GM21576 (cell line): ENCODE data around the gene CYP27A1.

Experiments
- ATAC-seq: cut with Tn5 transposase; IDR thresholded peaks from one replicate; pipeline ENCODE4 v1.9.1; 2021; ENCODE audit warnings: mild to moderate bottlenecking, moderate library complexity; ENCODE audit not compliant: unreplicated experiment

Gene CYP27A1

DNA sequence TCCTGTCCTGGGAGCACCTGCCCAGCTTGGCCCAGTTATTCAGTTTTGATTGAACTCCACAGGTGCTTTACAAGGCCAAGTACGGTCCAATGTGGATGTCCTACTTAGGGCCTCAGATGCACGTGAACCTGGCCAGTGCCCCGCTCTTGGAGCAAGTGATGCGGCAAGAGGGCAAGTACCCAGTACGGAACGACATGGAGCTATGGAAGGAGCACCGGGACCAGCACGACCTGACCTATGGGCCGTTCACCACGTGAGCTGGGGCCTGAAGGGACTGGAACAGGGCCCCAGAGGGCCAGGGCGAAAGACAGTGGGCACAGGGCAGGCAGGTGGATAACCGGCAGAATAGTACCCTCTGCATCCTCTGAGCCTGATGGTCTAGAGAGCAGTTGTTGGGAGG, 27.6 kb downstream of the CYP27A1 start:
- no peak for ATAC-seq

DNA sequence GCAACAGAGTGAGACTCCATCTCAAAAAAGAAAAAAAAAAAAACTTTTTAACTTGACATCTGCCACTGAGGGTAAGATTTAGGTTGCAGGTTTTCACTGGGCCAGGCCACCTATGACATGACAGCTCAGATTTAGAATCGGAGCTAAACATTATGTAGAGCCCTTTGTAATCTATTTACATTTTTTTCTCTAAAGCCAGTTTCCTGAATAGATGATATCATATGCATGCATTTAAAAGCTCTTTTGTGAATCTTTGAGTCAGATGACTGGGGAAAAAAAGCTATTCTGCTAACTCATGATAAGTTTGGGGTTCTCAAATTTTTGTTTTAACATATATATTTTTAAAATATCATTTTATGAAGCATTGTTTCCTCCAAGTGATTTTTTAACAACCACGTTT, 28.3 kb downstream of the CYP27A1 start:
- no peak for ATAC-seq

DNA sequence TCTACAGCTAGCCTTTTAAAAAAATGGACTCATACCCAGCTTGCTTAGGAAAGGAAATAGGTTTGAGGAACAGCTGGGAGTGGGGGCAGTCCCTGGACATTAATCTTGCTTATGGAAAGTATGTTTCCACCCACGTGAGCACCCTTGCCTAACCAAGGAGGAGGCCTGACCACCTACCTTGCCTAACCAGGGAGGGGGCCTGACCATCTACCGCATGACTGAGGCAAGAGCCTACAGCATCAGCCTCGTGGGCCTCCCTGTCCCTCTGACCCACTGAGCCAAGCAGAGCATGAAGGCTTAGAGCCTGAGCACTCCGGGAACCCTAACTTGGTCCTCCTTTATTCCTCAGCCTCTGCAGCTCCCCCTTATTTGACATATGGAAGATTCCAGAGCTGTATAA, 29.4 kb downstream of the CYP27A1 start:
- ATAC-seq = no peak

DNA sequence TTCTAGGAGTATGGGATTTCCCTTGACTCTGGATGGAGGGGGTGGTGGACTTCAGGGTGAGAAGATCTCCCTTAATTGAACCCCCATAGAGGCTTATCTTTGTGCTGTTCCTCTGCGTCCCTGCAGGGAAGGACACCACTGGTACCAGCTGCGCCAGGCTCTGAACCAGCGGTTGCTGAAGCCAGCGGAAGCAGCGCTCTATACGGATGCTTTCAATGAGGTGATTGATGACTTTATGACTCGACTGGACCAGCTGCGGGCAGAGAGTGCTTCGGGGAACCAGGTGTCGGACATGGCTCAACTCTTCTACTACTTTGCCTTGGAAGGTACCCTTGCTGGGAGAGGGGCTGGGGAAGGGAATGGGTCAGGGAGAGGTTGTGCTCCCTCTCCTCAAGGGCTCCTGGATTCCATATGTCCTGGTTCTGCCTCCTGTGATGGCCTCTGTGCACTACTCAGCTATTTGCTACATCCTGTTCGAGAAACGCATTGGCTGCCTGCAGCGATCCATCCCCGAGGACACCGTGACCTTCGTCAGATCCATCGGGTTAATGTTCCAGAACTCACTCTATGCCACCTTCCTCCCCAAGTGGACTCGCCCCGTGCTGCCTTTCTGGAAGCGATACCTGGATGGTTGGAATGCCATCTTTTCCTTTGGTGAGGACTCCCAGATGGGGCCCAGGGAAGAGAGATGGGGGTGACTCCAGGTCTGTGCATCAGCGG, 30.3 kb downstream of the CYP27A1 start:
- ATAC-seq = no peak

DNA sequence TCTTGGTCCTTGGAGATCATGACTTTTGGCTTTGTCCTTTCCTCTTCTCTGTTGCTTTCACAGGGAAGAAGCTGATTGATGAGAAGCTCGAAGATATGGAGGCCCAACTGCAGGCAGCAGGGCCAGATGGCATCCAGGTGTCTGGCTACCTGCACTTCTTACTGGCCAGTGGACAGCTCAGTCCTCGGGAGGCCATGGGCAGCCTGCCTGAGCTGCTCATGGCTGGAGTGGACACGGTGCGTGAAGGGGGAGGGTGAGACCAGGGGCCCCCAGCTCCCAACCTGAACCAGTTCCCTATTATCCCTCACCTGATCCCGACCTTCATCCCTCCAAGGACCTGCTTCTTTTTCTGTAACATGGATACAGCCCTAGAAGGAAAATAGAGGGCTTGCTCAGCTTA, 30.9 kb downstream of the CYP27A1 start:
- no peak for ATAC-seq

DNA sequence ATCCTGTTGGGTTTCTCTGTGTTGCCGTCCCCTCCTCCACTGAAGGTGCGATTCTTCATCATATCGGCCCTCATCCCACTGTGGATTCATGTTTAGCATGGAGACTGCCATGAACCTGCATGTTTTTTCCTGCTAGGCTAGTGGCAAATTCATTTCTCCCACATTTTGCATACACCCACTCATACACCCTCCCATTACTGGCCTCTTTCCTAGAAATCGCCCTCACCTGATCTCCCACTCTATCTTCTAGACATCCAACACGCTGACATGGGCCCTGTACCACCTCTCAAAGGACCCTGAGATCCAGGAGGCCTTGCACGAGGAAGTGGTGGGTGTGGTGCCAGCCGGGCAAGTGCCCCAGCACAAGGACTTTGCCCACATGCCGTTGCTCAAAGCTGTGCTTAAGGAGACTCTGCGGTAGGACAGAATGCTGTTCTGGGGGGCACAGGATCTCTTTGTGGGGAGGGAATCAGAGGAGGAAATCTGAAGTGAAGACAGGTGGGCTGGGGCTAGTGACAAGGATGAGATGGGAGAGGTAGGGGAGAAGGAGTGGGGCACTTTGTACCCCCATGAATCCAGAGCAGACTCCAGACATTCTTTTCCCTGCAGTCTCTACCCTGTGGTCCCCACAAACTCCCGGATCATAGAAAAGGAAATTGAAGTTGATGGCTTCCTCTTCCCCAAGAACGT, 32.0 kb downstream of the CYP27A1 start:
- ATAC-seq = no peak

DNA sequence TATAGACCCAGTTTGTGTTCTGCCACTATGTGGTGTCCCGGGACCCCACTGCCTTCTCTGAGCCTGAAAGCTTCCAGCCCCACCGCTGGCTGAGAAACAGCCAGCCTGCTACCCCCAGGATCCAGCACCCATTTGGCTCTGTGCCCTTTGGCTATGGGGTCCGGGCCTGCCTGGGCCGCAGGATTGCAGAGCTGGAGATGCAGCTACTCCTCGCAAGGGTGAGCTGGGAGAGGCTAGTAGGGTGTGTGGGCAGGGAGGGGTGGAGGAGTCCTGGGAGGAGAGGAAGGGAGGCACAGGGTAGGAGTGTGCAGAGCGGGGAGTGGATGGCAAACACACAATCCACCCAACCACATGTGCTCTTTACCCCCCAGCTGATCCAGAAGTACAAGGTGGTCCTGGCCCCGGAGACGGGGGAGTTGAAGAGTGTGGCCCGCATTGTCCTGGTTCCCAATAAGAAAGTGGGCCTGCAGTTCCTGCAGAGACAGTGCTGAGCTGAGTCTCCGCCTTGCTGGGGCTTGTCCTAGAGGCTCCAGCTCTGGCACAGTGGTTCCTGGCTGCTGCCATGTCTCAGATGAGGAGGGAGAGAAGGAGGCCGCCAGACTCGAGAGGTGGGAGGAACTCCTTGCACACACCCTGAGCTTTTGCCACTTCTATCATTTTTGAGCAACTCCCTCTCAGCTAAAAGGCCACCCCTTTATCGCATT, 32.7 kb downstream of the CYP27A1 start:
- no peak for ATAC-seq

GRCh38 chr2:218815244-218815637, 33.3 kb downstream of the CYP27A1 start:
- ATAC-seq = no peak

GRCh38 chr2:218815649-218816048, 33.7 kb downstream of the CYP27A1 start:
- ATAC-seq = no peak

- ATAC-seq = no peak
Measured at GRCh38 chr2:218816561-218817011, 34.6 kb downstream of the CYP27A1 start.

GRCh38 chr2:218819093-218819492, 37.1 kb downstream of the CYP27A1 start:
- no peak for ATAC-seq

GRCh38 chr2:218820746-218821369, 38.9 kb downstream of the CYP27A1 start:
- no peak for ATAC-seq

DNA sequence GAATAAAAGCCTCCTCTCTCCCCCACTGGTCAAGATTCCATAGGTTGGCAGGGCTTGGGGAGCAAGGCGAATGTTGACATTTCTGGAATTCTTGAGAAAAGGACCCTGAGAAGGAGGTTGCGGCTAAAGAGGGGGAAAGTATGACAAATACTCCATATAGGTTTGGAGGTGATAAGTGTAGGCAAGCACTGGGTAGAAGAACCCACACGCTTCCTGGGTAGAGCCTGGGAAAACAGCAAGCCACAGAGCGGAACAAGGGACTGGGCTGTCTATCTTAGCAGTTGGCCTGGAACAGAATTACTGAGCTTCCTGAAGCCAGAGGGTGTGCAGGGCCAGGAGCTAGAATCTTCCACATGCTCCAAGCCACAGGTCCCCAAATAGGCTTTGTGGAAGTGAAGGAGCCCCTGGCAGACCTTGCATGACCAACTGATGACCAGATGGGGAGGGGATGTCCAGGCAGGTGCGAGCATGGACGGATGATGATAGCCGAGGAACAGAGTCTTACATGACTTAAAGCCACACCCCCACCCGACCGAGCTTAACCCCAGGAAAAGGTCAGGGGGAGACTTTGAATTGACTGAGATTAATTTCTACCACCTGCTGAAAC, 39.8 kb downstream of the CYP27A1 start:
- ATAC-seq = no peak

- ATAC-seq = no peak
Measured at GRCh38 chr2:218822622-218823021, 40.7 kb downstream of the CYP27A1 start.

DNA sequence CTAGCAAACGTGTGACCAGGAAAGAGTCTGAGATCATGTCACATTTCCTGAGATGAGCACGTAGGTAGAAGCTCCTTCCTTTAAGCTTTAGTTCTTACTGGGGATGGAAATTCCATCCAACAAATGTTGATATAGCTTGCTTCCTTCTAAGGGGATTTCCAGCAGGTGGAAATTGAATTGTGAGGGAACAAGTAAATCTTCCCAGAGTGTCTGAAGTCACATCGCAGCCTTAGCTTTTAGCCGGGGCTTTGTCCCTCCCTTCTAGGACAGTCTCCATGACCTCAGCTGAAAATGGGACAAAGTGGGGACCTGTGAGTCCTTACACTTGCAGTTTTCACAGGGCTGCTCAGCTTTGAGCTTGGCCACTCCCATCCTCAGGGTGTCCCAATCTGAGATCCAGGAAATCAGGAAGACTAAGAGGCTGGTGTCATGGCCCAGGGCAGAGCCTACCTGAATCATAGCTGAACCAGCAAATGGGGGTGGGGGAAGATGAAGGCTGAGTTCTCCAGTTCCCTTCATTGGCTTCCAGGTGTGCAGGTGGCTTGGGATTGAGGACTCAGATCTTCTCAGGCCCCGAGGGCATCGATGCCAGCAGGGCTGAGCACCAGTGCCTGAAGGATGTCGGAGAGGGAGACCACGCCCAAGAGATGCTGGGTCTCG, 41.4 kb downstream of the CYP27A1 start:
- ATAC-seq = no peak

- no peak for ATAC-seq
Measured at GRCh38 chr2:218824004-218824403, 42.1 kb downstream of the CYP27A1 start.

DNA sequence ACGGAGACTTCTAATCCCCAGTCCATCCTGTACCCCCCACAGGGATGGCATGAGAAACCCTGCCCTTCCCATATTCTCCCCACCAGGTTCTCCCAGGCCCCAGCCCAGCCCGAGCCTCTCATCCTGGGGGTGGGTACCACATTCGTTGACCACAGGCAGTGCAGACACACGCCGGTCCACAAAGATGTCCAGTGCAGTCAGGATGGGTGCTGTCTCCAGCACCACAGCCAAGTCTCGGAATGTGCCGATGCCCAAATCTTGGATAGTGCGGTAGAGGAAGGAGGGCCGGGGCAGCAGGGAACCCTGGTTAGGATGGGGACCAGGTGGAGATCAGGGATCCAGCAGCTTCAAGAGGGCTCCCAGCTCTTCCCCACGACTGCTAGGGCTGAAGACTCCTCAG, 44.8 kb downstream of the CYP27A1 start:
- no peak for ATAC-seq

DNA sequence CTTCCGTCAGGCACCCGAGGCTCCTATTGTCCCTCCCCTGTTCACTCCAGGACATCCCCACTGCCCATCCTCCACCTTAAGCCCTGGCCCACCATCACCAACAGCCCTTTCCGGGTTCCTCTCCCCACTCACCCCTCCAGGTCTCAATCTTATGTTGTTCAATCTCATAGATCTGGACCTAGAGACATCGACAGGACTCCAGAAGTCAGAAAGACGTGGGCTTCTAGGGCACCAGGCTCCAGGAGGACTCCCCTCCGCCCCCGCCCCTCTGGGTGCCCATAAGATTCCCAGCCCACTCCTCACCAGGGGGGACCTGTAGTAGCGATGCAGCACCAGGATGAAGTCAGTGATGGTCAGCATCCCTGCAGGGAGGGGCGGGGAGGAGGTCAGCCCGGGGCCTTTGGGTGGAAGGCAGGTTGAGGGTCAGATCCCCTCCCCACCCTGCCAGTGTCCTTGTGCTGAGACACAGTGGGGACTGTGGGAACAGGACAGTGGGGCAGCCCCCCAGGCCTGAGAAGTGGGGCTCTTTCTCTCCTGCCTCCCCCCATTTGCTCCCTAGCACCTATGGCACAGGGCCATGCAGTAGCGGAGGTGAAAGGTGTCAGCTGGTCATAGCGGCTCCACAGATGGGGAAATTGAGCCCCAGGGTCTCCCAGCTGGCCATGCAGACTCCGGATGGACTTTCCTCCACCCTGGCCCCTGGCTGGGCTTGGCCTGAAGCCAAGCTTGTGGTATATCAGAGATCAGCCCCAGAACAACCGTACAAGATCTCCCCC, 45.9 kb downstream of the CYP27A1 start:
- no peak for ATAC-seq

DNA sequence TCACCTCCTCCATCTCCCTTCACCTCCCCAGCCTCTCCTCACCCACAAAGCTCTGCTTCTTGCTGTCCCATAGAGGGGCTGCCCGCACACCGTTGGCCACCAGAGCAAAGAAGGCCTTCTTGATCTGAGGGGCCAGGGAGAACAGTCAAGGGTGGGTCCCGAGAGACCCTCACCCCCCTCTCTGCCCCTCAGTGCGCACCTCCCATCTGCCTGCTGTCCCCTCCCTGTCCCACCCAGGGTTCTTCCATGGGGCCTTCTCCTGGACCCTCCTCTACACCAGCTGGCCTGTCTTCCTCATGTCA, 46.5 kb downstream of the CYP27A1 start:
- ATAC-seq = no peak

GRCh38 chr2:218829868-218830451, 48.0 kb downstream of the CYP27A1 start:
- ATAC-seq = no peak
